Endothelial cell (in vitro differentiated cells): Measurements from ENCODE around the gene EEPD1. TPM values are rescaled to one million over a fixed set of nuclear protein-coding genes. Genes with fewer than 3 reads are reported as not detected.

Experiments
- DNase-seq: peaks from one replicate; pipeline ENCODE4 v3.0.0; 2021; ENCODE audit warnings: low spot score
- H3K27ac Mint-ChIP-seq: one replicate; pipeline ENCODE4 v1.8.0; 2021; ENCODE audit warnings: mixed read lengths, inconsistent platforms; ENCODE audit not compliant: unreplicated experiment
- H3K27me3 Mint-ChIP-seq: one replicate; pipeline ENCODE4 v1.8.0; 2021; ENCODE audit warnings: mild to moderate bottlenecking, moderate library complexity, mixed read lengths, inconsistent platforms; ENCODE audit not compliant: unreplicated experiment
- H3K36me3 Mint-ChIP-seq: one replicate; pipeline ENCODE4 v1.8.0; 2021; ENCODE audit warnings: mild to moderate bottlenecking, low read depth, mixed read lengths, inconsistent platforms; ENCODE audit not compliant: unreplicated experiment
- H3K4me1 Mint-ChIP-seq: one replicate; pipeline ENCODE4 v1.8.0; 2021; ENCODE audit warnings: mild to moderate bottlenecking, mixed read lengths, inconsistent platforms; ENCODE audit not compliant: unreplicated experiment
- H3K4me3 Mint-ChIP-seq: one replicate; pipeline ENCODE4 v1.8.0; 2021; ENCODE audit warnings: mild to moderate bottlenecking, mixed read lengths, inconsistent platforms; ENCODE audit not compliant: unreplicated experiment
- H3K9me3 Mint-ChIP-seq: one replicate; pipeline ENCODE4 v1.8.0; 2021; ENCODE audit warnings: mixed read lengths, inconsistent platforms; ENCODE audit not compliant: unreplicated experiment
- total RNA-seq: library from RNA; stranded (reverse); fragmentation: NEBNext Ultra II Directional; extraction: Animal tissue kit (Norgen Biotek cat#: 25700); gene quantifications from one replicate; pipeline ENCODE4 v1.2.1, GENCODE V29; 2021; ENCODE audit not compliant: unreplicated experiment
- TF ChIP-seq, protein P1 (sequence below): fragments of 200-600 bp; sonication (generic); IDR thresholded peaks from one replicate; pipeline ENCODE4 v1.5.0; 2021; ENCODE audit warnings: antibody characterized with exemption; ENCODE audit not compliant: unreplicated experiment

Gene EEPD1
- total RNA-seq, 1 donor from 2014 or later, result 12.6 TPM

- no peak overlapping the region for H3K27ac Mint-ChIP-seq
- peaks cover 5% of the 10 kb centered on the region for H3K27me3 Mint-ChIP-seq
- peaks cover 9% of the 10 kb centered on the region for H3K36me3 Mint-ChIP-seq
- peaks cover 32% of the 10 kb centered on the region for H3K4me1 Mint-ChIP-seq
- H3K4me3 Mint-ChIP-seq, result no peak overlapping the region
- no peak for DNase-seq
- H3K9me3 Mint-ChIP-seq, result no peaks in the 10 kb centered on the region
- TF ChIP-seq, protein P1, sequence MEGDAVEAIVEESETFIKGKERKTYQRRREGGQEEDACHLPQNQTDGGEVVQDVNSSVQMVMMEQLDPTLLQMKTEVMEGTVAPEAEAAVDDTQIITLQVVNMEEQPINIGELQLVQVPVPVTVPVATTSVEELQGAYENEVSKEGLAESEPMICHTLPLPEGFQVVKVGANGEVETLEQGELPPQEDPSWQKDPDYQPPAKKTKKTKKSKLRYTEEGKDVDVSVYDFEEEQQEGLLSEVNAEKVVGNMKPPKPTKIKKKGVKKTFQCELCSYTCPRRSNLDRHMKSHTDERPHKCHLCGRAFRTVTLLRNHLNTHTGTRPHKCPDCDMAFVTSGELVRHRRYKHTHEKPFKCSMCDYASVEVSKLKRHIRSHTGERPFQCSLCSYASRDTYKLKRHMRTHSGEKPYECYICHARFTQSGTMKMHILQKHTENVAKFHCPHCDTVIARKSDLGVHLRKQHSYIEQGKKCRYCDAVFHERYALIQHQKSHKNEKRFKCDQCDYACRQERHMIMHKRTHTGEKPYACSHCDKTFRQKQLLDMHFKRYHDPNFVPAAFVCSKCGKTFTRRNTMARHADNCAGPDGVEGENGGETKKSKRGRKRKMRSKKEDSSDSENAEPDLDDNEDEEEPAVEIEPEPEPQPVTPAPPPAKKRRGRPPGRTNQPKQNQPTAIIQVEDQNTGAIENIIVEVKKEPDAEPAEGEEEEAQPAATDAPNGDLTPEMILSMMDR, result no peak
Measured at GRCh38 chr7:36157527-36158320, 4.7 kb downstream of the EEPD1 start.

DNA sequence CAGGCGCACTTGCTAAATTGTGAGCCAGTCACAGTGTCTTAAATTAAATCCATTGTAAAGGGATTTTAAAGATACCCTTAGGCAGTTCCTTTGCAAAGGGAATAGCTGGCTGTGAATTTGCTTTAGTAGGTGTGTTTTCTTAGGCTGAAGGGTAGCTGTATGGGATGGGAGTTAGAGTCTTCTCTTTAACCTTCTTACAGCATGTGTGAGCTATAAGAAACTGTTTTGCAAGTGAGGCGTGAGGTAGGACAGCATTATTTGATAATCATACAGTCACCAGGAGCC is 5.2 kb downstream of the EEPD1 start:
- TF ChIP-seq, protein P1, result no peak
- Mint-ChIP-seq H3K4me3 (no peak overlapping the region), H3K27ac (no peak overlapping the region), H3K36me3 (peaks cover 9% of the 10 kb centered on the region), H3K27me3 (peaks cover 5% of the 10 kb centered on the region), H3K9me3 (no peaks in the 10 kb centered on the region), H3K4me1 (peaks cover 35% of the 10 kb centered on the region)
- no peak for DNase-seq

- H3K4me3 Mint-ChIP-seq, result no peak overlapping the region
- H3K9me3 Mint-ChIP-seq, result no peaks in the 10 kb centered on the region
- H3K27me3 Mint-ChIP-seq, result peaks cover 5% of the 10 kb centered on the region
- H3K36me3 Mint-ChIP-seq, result peaks cover 9% of the 10 kb centered on the region
- no peak for DNase-seq
- TF ChIP-seq, protein P1, result no peak
- H3K4me1 Mint-ChIP-seq, result peaks cover 30% of the 10 kb centered on the region
- no peak overlapping the region for H3K27ac Mint-ChIP-seq
Measured at GRCh38 chr7:36159618-36160017, 6.6 kb downstream of the EEPD1 start.

GRCh38 chr7:36160313-36160712 is 7.3 kb downstream of the EEPD1 start:
- Mint-ChIP-seq H3K9me3 (no peaks in the 10 kb centered on the region), H3K27ac (no peak overlapping the region), H3K27me3 (peaks cover 5% of the 10 kb centered on the region), H3K36me3 (peaks cover 9% of the 10 kb centered on the region), H3K4me1 (peaks cover 27% of the 10 kb centered on the region), H3K4me3 (no peak overlapping the region)
- DNase-seq, result no peak
- TF ChIP-seq, protein P1, result no peak

DNA sequence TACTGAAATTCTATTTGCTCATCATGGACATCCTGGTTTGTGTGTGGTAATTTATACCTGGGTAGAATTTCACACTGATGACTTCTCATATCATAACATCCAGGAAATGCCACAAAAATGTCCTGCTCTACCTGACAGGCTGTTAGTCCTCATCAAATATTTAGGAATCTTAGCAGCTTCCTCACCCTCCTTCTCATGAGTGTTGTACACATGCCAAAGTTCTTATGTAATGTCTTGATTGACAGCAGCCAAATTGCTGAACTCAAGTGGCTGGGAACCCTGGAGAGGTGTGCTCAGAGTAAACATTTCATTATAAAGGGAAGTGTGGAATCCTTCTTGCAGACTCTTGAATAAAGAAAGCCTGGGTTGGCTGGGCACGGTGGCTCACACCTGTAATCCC is 8.9 kb downstream of the EEPD1 start:
- DNase-seq, result no peak
- H3K27ac Mint-ChIP-seq, result no peak overlapping the region
- H3K4me1 Mint-ChIP-seq, result peaks cover 13% of the 10 kb centered on the region
- H3K36me3 Mint-ChIP-seq, result peaks cover 6% of the 10 kb centered on the region
- no peak overlapping the region for H3K4me3 Mint-ChIP-seq
- no peaks in the 10 kb centered on the region for H3K9me3 Mint-ChIP-seq
- TF ChIP-seq, protein P1, result no peak
- peaks cover 5% of the 10 kb centered on the region for H3K27me3 Mint-ChIP-seq
